Right lobe of liver (tissue), 4 donors: Measurements from ENCODE around the gene PDCL3.

Source experiments
- CTCF ChIP-seq, 4 donors: fragments of 200-600 bp in 3 of 4; fragments of 450-650 bp in 1 of 4; IDR thresholded peaks; one replicate each; pipeline versions ENCODE4 v1.5.1 to v1.8.0; 2016 to 2022; ENCODE audit warnings: antibody characterized with exemption in 4 of 4, mild to moderate bottlenecking in 2 of 4
- POLR2A ChIP-seq: fragments of 450-650 bp; IDR thresholded peaks from one replicate; pipeline ENCODE4 v1.6.1; 2017; ENCODE audit warnings: antibody characterized with exemption, mild to moderate bottlenecking
- donor health status: DM: no; HTN: no; CAD: no.
- donor health status: DM: no; HTN: no; CAD: no.
- donor health status: DM: no; HTN: yes; CAD: no.

GRCh38 chr2:100619951-100620350 lies 57.2 kb downstream of the PDCL3 start:
- TF ChIP-seq CTCF (IDR thresholded peaks at IDR 0.05) (no peak), POLR2A (no peak)
